GM23248 (cell line): ENCODE measurements around the gene CDC42EP4. TPM values are rescaled to one million over a fixed set of nuclear protein-coding genes. Genes with fewer than 3 reads are reported as not detected.

Experiments used
- DNase-seq: peaks from one replicate; pipeline ENCODE4 v3.0.0-alpha.2; 2015
- H2AFZ ChIP-seq: fragments of 200-600 bp; sonication (generic); 2 replicates; pipeline ENCODE4 v1.6.1; 2016; ENCODE audit warnings: antibody characterized with exemption
- H3F3A ChIP-seq: fragments of 200-600 bp; sonication (generic); 2 replicates; pipeline ENCODE4 v1.6.1; 2016; ENCODE audit warnings: mild to moderate bottlenecking, antibody characterized with exemption, mixed run types; ENCODE audit not compliant: insufficient read depth
- H3K27ac ChIP-seq: fragments of 200-600 bp; sonication (generic); 2 replicates; pipeline ENCODE4 v1.5.1; 2016; ENCODE audit warnings: mild to moderate bottlenecking
- H3K27me3 ChIP-seq: fragments of 200-600 bp; sonication (generic); replicated peaks from 2 replicates; pipeline ENCODE4 v1.6.1; 2016; ENCODE audit warnings: mild to moderate bottlenecking; ENCODE audit not compliant: insufficient read depth
- H3K36me3 ChIP-seq: fragments of 200-600 bp; sonication (generic); 2 replicates; pipeline ENCODE4 v1.6.1; 2016; ENCODE audit warnings: low read depth, mild to moderate bottlenecking
- H3K4me1 ChIP-seq: fragments of 200-600 bp; sonication (generic); 2 replicates; pipeline ENCODE4 v1.6.1; 2016; ENCODE audit warnings: mild to moderate bottlenecking; ENCODE audit not compliant: insufficient read depth
- H3K4me2 ChIP-seq: fragments of 200-600 bp; sonication (generic); one replicate; pipeline ENCODE4 v1.6.1; 2016; ENCODE audit warnings: mild to moderate bottlenecking; ENCODE audit not compliant: unreplicated experiment
- H3K4me3 ChIP-seq: fragments of 200-600 bp; sonication (generic); 2 replicates; pipeline ENCODE4 v1.5.1; 2016; ENCODE audit warnings: mild to moderate bottlenecking
- H3K79me2 ChIP-seq: fragments of 200-600 bp; sonication (generic); 2 replicates; pipeline ENCODE4 v1.6.1; 2016; ENCODE audit warnings: mild to moderate bottlenecking; ENCODE audit not compliant: insufficient read depth
- H3K9ac ChIP-seq: fragments of 200-600 bp; sonication (generic); 2 replicates; pipeline ENCODE4 v1.6.1; 2016; ENCODE audit warnings: mild to moderate bottlenecking
- H3K9me2 ChIP-seq: fragments of 200-600 bp; sonication (generic); 2 replicates; pipeline ENCODE4 v1.6.1; 2016; ENCODE audit warnings: mixed run types, mild to moderate bottlenecking, moderate library complexity; ENCODE audit not compliant: insufficient read depth
- H3K9me3 ChIP-seq: fragments of 200-600 bp; sonication (generic); one replicate; pipeline ENCODE4 v1.6.1; 2017; ENCODE audit warnings: low read depth
- H4K20me1 ChIP-seq: fragments of 200-600 bp; sonication (generic); 2 replicates; pipeline ENCODE4 v1.6.0; 2016; ENCODE audit not compliant: insufficient read depth
- EZH2 ChIP-seq: fragments of 200-600 bp; sonication (generic); IDR thresholded peaks from 2 replicates; pipeline ENCODE4 v1.6.1; 2018; ENCODE audit warnings: antibody characterized with exemption, mild to moderate bottlenecking; ENCODE audit not compliant: insufficient read depth, poor library complexity, severe bottlenecking
- EZH2phosphoT487 ChIP-seq: fragments of 200-600 bp; sonication (generic); IDR thresholded peaks from 2 replicates; pipeline ENCODE4 v1.6.1; 2018; ENCODE audit warnings: antibody characterized with exemption, moderate library complexity, mild to moderate bottlenecking, low read depth; ENCODE audit not compliant: insufficient read depth
- WGBS, 2 experiments: methylation state at CpG; one replicate each; pipeline ENCODE4 v1.1.6; 2015 to 2017; ENCODE audit warnings: low lambda C conversion rate in 2 of 2, low coverage in 1 of 2; ENCODE audit errors: missing lambda C conversion rate in 2 of 2; 5-methylcytosine and 5-hydroxymethylcytosine counted together
- in situ Hi-C: fragments of 300-500 bp; cut with MboI; formaldehyde crosslinking; loops from 2 replicates; pipeline ENCODE4 v1.15.0; 2020
- polyA plus RNA-seq: library from polyadenylated mRNA; unstranded; fragments of >200 nt; fragmentation: Nextera tagmentation; extraction: Ambion mirVana; gene quantifications from 2 replicates; pipeline ENCODE4 v1.2.1, GENCODE V29; 2016
- total RNA-seq: library from RNA; depleted of rRNA; stranded (reverse); fragments of >200 nt; shearing (Covaris generic); gene quantifications from 2 replicates; pipeline ENCODE4 v1.2.3, GENCODE V29; 2014

Gene CDC42EP4
- total and polyA plus RNA-seq, 2 experiments from 2014 or later, result 31.2 to 34.6 TPM

- no peaks in the 10 kb centered on the region for H3K36me3 ChIP-seq
- TF ChIP-seq EZH2phosphoT487 (no peak), EZH2 (no peak)
- DNase-seq, result no peak
- no peaks in the 10 kb centered on the region for H4K20me1 ChIP-seq
- H3K9me3 ChIP-seq, result no peaks in the 10 kb centered on the region
- H3K4me1 ChIP-seq, result no peaks in the 10 kb centered on the region
- in situ Hi-C loops, result no loop called here
- no peak overlapping the region for H2AFZ ChIP-seq
- H3K9me2 ChIP-seq, result no peaks in the 10 kb centered on the region
- no peaks in the 10 kb centered on the region for H3K79me2 ChIP-seq
- no peaks in the 10 kb centered on the region for H3K27me3 ChIP-seq
- no peak overlapping the region for H3K4me2 ChIP-seq
- 81 to 84% methylated on average over 8 of the region's 8 CpGs for WGBS, 2 experiments
- H3K27ac ChIP-seq, result no peak overlapping the region
- peaks cover 5% of the 10 kb centered on the region; the same call in 1 of the 2 replicates for H3F3A ChIP-seq
- no peak overlapping the region for H3K4me3 ChIP-seq
- no peak overlapping the region for H3K9ac ChIP-seq
Measured at GRCh38 chr17:73249700-73250099, 62.1 kb downstream of the CDC42EP4 start.

- Histone ChIP-seq H3K79me2 (no peaks in the 10 kb centered on the region), H3K9me2 (no peaks in the 10 kb centered on the region), H3F3A (peaks cover 5% of the 10 kb centered on the region; the same call in 1 of the 2 replicates), H3K4me3 (no peak overlapping the region), H2AFZ (no peak overlapping the region), H3K36me3 (no peaks in the 10 kb centered on the region; the same call in 1 of the 2 replicates), H3K4me1 (no peaks in the 10 kb centered on the region), H4K20me1 (no peaks in the 10 kb centered on the region), H3K4me2 (no peak overlapping the region), H3K27ac (no peak overlapping the region), H3K27me3 (no peaks in the 10 kb centered on the region), H3K9ac (no peak overlapping the region), H3K9me3 (no peaks in the 10 kb centered on the region)
- no peak for DNase-seq
- in situ Hi-C loops, result no loop called here
- TF ChIP-seq EZH2 (no peak), EZH2phosphoT487 (no peak)
- 85 to 86% methylated on average over 10 of the region's 10 CpGs for WGBS, 2 experiments
Measured at GRCh38 chr17:73248532-73248931, 63.3 kb downstream of the CDC42EP4 start.

- in situ Hi-C loops, result no loop called here
- 95 to 98% methylated on average over 2 of the region's 2 CpGs for WGBS, 2 experiments
- no peak overlapping the region for H3K9ac ChIP-seq
- H3K9me2 ChIP-seq, result no peaks in the 10 kb centered on the region
- no peaks in the 10 kb centered on the region for H3K79me2 ChIP-seq
- H2AFZ ChIP-seq, result no peak overlapping the region
- no peaks in the 10 kb centered on the region for H4K20me1 ChIP-seq
- no peaks in the 10 kb centered on the region for H3K9me3 ChIP-seq
- H3K36me3 ChIP-seq, result no peaks in the 10 kb centered on the region; the same call in 1 of the 2 replicates
- no peaks in the 10 kb centered on the region for H3K27me3 ChIP-seq
- H3K4me2 ChIP-seq, result no peak overlapping the region
- no peaks in the 10 kb centered on the region for H3K4me1 ChIP-seq
- no peak overlapping the region for H3K27ac ChIP-seq
- no peak for DNase-seq
- TF ChIP-seq EZH2, result no peak
- TF ChIP-seq EZH2phosphoT487, result no peak
- H3F3A ChIP-seq, result peaks cover 5% of the 10 kb centered on the region; the same call in 1 of the 2 replicates
- no peak overlapping the region for H3K4me3 ChIP-seq
Measured at GRCh38 chr17:73247726-73248125, 64.1 kb downstream of the CDC42EP4 start.

- Histone ChIP-seq H3K27me3 (no peaks in the 10 kb centered on the region), H3K4me3 (no peak overlapping the region), H3K79me2 (peaks cover 21% of the 10 kb centered on the region), H3K4me1 (no peaks in the 10 kb centered on the region), H3K9ac (no peak overlapping the region), H3K9me3 (no peaks in the 10 kb centered on the region), H2AFZ (no peak overlapping the region), H3K9me2 (no peaks in the 10 kb centered on the region), H3K27ac (no peak overlapping the region), H3F3A (no peaks in the 10 kb centered on the region), H3K4me2 (no peak overlapping the region), H4K20me1 (no peaks in the 10 kb centered on the region), H3K36me3 (peaks cover 5% of the 10 kb centered on the region)
- TF ChIP-seq EZH2 (no peak), EZH2phosphoT487 (no peak)
- 34 to 43% methylated on average over 2 of the region's 2 CpGs for WGBS, 2 experiments
- in situ Hi-C loops, result no loop called here
- no peak for DNase-seq
Measured at GRCh38 chr17:73240561-73240960, 71.2 kb downstream of the CDC42EP4 start.

- Histone ChIP-seq H3K9me3 (no peaks in the 10 kb centered on the region), H3K27me3 (no peaks in the 10 kb centered on the region), H3K9ac (no peak overlapping the region), H3K4me3 (no peak overlapping the region), H3K79me2 (peaks cover 40% of the 10 kb centered on the region), H4K20me1 (no peaks in the 10 kb centered on the region), H3K27ac (no peak overlapping the region), H3K9me2 (no peaks in the 10 kb centered on the region), H3K36me3 (peaks cover 5% of the 10 kb centered on the region; the same call in 1 of the 2 replicates), H3F3A (no peaks in the 10 kb centered on the region), H3K4me2 (no peak overlapping the region), H2AFZ (no peak overlapping the region), H3K4me1 (no peaks in the 10 kb centered on the region)
- DNase-seq, result no peak
- TF ChIP-seq EZH2phosphoT487 (no peak), EZH2 (no peak)
- in situ Hi-C loops, result no loop called here
- 85 to 86% methylated on average over 6 of the region's 6 CpGs for whole genome bisulfite sequencing, 2 experiments
Measured at GRCh38 chr17:73237714-73238113, 74.1 kb downstream of the CDC42EP4 start.
